Measurements from ENCODE around the gene DNAAF2.

DNA sequence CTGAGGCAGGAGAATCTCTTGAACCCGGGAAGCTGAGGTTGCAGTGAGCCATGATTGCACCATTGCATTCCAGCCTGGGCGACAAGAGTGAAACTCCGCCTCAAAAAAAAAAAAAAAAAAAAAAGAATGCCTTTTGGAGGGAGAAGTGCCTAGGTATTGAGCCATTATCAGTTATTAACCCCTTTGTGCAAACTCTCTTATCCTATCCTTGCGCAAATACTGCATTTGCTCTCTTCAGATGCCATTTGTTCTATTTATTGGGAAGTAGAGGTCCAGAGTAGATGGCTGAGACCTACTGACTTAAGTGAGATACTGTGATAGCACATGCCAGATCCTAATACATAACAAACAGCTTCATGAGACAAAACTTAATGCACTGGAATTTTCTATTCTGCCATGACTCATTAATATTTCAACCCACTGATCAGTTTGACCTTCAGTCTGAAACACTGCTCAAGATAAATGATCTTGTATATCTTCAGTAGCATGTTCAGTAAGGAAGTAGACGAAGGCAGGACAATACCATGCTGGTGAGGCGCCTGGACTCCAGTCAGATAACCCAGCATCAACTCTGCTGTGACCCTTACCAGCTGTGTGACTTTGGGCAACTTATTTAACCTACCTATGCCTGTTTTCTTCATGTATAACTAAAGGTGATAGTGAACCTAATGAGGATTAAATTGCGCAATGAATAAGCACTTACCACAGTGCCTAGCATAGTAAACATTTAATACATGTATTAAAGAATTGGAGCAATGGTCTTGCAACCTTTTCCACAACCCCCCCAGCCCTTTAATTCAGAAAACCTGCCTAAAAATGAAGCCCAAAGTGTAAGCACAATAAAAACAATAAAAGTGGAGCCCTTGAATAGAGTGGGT is 5.7 kb upstream of the DNAAF2 start:
- no peak for TF ChIP-seq CTCF (IDR thresholded peaks at IDR 0.05)
- TF ChIP-seq POLR2AphosphoS5 (IDR thresholded peaks at IDR 0.05), result no peak
- TF ChIP-seq POLR2A (IDR thresholded peaks at IDR 0.05), result no peak

Data from suprapubic skin (tissue), 4 donors.